Hematopoietic multipotent progenitor cell treated with erythropoietin and hydrocortisone succinate and interleukin-3 and kit ligand, for 6 days (in vitro differentiated cells): ENCODE data around the gene AKT1.
A peak's percentile ranks its signal among the peaks of the same experiment; 100 is the strongest.
"Not testable (repeated sequence)": the region's sequence is repeated elsewhere in the genome, so short reads cannot be mapped to it uniquely, and the experiment has no call there.

ENCODE experiments used
- DNase-seq: peaks from one replicate; pipeline ENCODE4 v3.0.0-alpha.2; 2015

The AKT1 gene

DNA sequence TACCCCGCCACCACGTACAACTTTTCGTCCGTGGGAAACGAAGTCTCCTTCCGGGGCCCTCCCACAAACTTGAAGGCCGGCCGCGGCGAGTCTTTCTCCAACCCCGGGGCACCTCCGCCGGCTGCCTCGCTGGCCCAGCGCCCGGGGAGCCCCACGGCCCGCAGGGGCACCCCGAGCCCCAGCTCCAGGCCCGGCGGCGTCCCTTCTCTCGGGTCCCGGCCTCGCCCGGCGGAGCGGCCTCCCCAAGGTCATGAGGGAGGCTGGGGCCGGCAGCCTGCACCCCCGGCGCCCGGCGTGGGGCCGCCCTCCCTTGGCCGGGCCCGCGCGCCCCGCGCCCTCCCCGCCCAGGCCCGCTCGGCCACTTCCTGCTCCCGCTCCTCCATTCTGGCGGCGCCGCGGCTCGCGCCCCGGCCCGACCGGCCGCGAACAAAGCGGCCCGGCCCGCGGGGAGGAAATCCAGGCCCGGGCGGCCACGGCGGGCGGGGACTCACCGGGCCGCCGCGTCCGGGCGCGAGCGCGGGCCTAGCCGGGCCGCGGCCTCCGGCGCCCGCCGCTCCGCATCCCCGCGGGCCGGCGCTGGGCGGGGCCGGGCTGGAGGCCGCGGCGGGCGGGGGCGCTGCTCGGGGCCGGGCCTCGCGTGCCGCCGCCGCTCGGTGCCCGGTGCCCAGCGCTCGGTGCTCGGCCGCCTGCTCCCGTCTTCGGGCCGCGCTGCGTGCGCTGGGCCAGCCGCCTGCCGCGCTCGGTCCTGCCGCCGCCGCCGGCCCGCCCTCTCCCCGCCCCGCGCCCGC, at the start of gene AKT1:
TSS of gene AKT1 (minus strand) at position 756 of the 788 bp plus-strand sequence. CDS start 3,105 bp downstream, outside the sequence.
- peak; percentile 39 for DNase-seq

DNA sequence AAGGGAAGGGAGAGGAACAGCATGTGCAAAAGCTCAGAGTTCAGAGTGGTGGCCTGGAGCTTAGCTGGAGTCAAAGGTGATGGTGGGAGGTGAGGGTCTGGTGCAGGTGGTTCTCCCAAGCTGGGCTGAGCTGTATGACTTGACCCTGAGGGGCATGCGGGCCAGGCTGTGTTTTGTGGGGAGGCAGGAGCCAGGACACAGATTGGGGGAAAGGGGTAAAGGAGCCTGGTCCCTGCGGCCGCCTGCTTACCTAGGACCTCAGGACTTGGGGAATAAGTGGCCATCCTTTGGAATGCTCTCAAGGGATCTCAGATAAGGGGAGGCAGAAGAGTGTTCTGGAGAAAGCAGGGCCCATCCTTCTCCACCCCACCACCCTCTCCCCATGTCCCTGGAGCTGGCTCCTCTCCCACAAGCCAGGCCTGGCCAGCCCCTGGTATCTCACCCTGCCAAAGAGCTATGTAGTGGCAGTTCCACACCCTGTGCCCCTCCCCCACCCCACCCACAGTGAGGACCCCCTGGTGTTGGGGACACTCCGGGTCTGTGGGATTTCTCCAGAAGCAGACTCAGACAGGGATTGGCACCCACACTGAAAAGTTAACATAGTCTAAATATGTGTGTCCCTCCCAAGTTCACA, 49.6 kb upstream of the AKT1 start:
- DNase-seq, result no peak

DNA sequence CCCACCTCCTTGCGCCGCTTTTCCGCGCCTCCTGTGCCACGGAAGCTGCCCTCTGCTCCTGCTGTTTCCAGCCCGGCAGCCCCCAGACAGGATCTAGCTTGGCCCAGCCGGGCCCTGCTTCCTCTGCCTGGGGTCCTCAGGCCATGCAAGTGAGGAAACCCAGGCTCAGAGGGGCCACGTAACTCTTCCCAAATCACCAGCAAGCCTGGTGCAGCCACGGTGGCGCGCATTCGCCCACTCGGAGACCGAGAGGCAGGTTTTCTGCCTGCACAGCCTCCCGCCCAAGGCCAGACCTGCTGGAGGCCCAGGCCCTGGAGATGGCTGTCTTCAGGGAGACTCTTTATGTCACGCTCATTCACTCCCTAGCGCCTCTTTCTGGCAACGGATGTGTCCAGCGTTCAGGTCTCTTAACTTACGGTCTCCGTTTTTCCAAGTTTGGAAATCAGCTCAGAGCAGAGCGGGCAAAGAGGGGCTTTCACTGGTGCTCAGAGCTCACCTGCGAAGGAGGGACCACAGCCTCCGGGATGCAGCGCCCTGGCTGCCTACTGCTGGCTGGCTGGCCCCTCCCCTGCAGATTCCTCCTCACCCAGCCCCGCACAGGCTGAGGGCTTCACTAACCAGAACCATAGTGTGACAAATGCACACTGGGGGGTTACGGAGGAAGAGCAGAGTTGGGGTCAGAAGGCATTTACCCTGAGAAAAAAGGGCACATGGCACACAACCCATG, 48.9 kb upstream of the AKT1 start:
- DNase-seq, result no peak

DNA sequence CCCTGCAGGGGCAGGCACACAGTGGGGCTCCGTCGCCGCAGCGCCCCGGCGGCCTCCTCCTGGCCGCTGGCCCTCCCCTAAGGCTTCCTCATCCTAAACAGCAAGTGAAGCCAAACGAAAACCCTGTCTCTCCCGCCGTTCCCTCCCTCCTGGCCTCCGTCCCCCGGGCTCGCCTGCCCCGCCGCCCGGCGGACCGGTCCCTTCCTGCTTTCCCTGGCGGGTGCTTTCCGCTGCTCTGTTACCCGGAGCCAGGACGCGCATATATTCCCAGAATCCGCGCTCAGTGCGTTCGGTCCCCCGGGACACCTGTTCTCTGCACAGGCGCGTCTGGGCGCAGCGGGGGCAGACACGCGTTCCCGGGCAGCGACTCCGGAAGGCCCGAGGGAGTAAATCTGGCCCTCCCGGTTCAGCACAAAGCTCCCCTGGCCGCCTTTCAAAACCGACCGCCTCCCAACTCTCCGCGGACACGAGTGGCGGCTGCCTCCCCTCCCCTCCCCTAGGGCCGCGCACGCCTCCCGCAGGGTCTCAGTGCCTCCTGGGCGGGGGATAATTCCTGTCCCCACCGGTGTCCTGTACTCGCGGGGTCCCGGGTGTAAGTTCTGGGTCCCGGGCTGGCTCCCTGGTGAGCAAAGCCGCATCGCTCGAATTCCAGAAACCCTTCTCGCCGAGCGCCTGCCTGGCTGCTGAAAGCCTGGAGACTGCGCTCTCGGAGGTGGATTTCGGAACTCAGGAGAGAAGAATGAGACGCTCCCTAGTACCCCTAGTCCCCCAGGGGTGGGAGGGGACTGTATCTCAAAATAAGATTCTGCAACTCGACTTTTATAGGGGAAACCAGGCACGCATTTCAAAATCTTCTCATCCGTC, 48.1 kb upstream of the AKT1 start:
- no peak for DNase-seq

DNA sequence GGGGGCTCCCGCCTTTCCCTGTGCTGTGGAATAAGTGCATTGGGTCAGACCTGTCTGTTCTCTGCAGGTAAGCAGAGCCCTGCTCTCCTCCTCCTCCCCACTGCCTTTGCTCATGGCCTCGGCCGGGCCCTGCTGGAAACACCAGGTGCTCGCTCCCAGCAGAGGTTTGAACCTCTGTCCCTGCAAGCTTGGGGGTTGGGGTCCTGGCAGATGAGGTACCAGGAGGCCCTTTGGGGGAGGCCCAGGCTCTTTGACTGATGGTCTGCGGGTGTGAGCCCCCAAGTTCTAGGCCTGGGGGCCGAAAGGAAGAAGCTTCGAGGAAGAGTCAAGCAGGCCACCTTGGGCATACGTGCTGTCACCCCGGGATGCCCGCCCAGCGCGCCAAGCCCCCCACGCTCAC, 47.5 kb upstream of the AKT1 start:
- DNase-seq, result no peak

DNA sequence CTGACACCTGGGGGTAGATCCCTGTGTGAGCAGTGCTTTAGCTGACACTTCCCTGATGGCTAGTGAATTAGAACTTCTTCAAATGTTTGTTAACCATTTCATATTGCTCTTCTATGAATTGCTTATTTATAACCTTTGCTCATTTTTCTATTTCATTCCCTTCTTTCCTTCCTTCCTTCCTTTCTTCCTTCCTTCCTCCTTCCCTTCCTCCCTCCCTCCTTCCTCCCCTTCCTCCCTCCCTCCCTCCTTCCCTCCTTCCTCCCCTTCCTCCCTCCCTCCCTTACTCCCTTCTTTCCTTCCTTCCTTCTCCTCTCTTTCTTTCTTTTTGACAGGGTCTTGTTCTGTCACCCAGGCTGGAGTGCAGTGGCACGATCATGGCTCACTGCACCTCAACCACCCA, 46.2 kb upstream of the AKT1 start:
- no peak for DNase-seq

DNA sequence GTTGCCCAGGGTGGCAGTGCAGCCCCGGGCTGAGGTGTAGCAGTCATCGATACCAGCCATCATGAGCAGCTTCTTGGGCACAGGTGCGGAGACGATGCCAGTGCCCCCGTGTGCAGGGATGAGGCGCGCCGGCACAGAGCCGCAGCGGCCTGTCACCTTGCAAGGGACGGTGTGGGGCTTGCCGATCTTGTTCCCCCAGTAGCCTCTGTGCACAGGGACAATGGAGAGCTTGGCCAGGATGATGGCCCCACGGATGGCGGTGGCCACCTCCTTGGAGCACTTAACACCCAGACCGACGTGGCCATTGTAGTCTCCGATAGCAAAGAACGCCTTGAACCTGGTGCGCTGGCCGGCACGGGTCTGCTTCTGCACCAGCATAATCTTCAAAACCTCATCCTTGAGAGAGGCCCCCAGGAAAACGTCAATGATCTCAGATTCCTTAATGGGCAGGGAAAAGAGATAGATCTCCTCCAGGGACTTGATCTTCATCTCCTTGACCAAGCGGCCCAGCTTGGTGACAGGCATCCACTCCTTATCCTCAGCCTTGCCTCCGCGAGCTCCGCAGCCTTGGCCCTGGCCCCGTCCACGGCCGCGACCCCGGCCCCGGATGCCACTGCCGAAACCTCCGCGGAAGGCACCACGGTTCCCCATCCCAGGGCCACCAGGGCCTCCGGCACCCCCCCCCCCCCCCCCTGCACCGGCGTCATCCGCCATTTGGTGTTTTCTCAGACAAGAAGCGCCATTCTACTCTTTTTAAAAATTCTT, 40.8 kb upstream of the AKT1 start:
- not testable (repeated sequence) for DNase-seq

- no peak for DNase-seq
Observed at GRCh38 chr14:104830781-104831180, 35.2 kb upstream of the AKT1 start.

- DNase-seq, result peak; percentile 78
Observed at GRCh38 chr14:104827177-104828055, 31.9 kb upstream of the AKT1 start.

DNA sequence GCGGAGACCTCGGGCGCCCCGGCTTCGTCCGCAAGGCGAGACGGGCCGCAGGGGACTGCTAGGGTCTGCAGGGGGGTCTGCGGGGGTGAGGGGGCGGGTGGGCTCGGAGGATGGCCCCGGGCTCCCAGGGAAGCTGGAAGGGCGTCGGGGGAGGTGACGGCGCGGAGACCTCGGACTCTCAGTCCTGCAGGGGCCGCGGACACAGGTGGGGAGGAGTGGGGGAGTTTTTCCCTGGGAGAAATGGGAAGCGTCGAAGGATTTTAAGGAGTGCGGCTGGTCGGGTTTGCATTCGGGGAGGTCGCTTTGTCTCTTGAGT, 31.3 kb upstream of the AKT1 start:
- DNase-seq, result no peak

DNA sequence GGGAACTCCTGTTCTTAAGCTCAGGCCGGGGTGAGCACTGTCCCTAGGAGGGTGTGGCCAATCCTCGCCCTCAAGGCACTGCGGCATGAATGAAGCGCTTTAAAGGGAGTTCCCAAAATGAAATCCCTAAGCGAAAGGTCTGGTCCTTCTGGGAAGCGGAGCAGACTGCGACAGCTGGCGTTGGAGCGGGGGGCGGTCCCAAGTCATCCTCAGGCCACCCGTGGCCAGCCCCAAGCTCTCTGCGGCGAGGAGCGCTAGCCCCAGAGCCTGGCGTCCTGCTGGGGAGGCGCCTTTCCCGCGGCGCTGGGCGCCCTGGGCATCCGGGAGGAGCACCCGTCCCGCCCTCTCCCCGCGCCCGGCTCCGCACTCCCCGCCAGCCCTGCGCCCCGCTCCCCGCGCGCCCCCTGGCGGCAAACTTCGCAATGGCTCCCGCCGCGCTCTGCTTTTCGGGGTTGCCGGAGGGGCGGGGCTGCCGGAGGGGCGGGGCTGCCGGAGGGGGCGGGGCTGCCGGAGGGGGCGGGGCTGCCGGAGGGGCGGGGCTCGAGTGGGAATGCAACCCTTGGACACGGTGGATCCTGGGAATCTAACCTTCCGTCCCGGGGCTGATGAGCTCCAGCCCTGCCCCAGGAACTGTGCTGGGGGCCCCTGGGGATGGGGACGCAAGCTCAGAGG, 30.8 kb upstream of the AKT1 start:
- peak; percentile 86 for DNase-seq

GRCh38 chr14:104824353-104824997, 28.9 kb upstream of the AKT1 start:
- no peak for DNase-seq

DNA sequence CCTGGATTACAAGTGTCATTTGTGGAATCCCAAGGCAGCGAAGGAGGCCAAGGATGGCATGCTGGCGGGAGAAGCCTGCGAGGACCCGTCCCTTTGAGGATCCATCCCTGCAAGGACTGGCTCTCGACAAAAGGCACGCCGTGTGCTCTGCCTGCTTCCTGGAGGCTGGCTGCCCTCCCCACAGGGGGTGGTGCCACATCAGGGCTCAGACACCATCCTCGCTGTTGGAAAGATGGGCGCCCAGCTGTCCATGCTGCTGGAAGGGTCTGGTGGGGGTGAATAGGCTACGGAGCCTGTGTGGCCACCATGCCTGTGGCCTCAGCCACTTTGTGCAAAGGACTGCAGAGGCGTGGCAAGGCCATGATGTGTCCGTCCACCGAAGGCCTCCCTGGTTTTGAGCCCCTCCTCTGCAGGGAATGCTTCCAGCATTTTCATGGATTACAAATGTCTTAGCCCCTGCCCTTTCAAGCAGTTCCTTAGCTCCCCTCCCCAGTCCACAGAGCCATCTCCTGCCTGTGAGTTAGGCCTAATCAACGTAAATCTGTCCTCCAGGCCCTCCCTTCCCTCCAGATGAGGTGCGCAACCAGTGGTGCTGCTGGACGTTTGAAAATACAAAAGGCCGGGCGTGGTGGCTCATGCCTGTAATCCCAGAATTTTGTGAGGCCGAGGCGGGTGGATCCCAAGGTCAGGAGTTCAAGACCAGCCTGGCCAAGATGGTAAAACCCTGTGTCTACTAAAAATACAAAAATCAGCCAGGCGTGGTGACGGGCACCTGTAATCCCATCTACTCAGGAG, 27.5 kb upstream of the AKT1 start:
- DNase-seq, result no peak

GRCh38 chr14:104821971-104822608, 26.5 kb upstream of the AKT1 start:
- DNase-seq, result no peak

DNA sequence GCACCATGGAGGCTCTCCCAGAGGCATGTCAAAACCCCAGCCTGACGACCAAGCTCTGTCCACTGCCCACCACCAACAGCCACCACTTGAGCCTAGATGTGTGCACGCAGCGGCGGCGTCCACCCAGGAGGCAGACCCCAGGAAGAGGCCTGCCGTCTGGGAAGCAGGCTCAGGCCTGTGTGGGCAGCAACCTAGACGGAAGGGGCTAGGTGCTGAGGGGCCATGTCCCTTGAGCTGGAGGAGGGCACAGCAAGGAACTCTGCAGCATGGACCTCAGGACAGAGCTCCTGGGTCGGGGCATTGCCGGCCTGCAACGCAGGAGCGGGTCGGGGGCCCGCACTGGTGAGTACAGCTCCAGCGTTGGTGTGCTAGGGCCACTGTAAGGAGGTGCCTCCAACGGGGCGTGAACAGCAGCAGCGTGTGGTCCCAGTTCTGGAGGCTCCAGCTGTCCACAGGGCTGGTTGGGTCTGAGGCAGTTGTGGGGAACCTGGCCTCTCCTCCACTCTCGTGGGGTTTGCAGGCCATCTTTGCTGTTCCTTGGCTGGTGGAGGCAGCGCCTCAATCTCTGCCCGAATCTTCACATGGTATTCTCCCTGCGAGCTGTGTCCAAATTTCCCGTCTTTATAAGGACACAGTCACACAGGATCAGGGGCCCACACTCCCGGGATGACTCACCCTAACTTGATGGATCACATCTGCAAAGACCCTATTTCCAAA, 25.8 kb upstream of the AKT1 start:
- no peak for DNase-seq

DNA sequence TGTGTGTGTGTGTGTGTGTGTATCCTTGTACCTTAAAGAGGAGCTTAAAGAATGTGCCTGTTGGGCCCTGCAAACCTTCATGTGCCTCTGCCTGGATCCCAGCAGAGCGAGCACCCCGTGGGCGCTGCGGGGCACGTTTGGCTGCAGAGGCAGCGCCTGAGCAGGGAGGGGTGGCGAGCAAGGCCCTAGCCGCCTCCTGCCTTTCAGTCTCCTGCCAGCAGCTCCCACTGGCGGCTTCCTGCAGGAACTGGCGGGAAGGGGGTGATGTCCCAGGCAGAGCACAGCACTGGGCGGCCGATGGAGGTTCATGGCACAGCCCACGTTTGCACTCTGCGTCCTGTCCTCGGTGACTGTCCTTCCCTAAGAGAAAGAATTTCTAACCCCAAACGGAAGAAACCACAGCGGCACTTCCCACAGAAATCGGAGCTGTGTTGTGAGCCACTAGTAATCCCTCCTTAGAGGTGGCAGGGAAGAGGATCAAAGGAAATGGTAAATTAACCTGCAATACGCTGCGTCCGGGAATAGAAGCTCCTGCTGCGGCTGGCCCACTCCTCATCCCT, 25.2 kb upstream of the AKT1 start:
- peak; percentile 1 for DNase-seq

- DNase-seq, result no peak
Observed at GRCh38 chr14:104819361-104819781, 23.8 kb upstream of the AKT1 start.

DNA sequence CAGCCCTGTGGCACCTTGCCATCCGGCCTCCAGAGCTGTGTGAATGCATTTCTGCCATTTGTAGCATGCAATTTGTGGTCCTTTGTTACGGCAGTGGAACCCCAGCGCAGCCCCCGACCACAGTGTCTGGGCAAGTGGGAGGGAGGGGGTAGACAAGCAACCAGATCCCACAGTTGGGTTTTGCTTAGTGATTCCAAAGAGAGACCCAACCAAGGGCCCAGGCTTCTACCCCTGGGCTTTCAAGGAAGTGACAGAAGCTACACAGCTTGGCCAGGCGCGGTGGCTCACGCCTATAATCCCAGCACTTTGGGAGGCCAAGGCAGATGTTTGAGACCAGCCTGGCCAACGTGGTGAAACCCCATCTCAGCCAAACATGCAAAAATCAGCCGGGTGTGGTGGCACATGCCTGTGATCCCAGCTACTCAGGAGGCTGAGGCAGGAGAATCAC, 23.2 kb upstream of the AKT1 start:
- peak; percentile 1 for DNase-seq
